Fibroblast of lung (primary cell): ENCODE data around the gene XPR1.

ENCODE experiments used
- EZH2 ChIP-seq: IDR thresholded peaks from 2 replicates; pipeline ENCODE4 v1.5.1; 2012; ENCODE audit warnings: low read length, control low read depth, mild to moderate bottlenecking; ENCODE audit errors: missing control alignments
- TF ChIP-seq, protein P1 (sequence below), 2 donors: IDR thresholded peaks in 1 of 2; conservative IDR thresholded peaks in 1 of 2; 1 replicate in 1 of 2; 2 replicates in 1 of 2; pipeline ENCODE4 v1.5.1; 2011 to 2012; ENCODE audit warnings: low read length in 2 of 2, control low read depth in 1 of 2, inconsistent platforms in 1 of 2, low read depth in 1 of 2, mild to moderate bottlenecking in 1 of 2

DNA sequence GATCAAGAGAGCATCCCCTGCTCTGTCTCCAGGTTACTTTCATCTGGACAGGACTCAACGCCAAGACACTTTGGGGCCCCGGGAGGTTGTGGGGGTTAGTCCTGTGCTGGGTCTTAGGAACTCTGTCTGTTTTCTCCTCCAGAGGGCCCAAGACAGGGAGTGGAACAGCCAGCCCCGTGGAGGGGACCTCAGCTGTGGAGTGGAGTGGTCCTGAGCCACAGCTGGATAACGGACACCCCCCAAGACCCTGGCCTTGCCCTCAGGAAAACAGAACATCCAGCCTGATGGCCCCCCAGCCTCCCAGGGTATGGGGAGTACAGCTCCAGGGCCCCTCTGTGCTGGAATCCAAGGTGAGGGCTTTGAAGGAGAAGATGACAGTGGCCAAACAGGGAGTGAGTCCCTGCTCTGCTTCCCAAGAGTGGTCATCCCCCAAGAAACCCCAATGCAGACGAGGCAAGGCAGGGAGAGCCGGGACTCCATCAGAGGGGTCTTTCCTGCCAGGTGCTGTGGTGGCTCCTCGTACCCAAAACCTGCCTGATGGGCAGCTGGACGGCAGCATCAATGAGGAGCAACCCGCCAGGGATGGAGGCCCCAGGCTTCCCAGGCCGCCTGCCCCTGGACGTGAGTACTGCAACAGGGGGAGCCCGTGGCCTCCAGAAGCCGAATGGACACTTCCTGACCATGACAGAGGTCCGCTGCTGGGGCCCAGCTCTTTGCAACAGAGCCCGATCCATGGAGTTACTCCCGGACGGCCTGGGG, 284.4 kb downstream of the XPR1 start:
- TF ChIP-seq, protein P1, sequence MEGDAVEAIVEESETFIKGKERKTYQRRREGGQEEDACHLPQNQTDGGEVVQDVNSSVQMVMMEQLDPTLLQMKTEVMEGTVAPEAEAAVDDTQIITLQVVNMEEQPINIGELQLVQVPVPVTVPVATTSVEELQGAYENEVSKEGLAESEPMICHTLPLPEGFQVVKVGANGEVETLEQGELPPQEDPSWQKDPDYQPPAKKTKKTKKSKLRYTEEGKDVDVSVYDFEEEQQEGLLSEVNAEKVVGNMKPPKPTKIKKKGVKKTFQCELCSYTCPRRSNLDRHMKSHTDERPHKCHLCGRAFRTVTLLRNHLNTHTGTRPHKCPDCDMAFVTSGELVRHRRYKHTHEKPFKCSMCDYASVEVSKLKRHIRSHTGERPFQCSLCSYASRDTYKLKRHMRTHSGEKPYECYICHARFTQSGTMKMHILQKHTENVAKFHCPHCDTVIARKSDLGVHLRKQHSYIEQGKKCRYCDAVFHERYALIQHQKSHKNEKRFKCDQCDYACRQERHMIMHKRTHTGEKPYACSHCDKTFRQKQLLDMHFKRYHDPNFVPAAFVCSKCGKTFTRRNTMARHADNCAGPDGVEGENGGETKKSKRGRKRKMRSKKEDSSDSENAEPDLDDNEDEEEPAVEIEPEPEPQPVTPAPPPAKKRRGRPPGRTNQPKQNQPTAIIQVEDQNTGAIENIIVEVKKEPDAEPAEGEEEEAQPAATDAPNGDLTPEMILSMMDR (conservative IDR thresholded peaks at IDR 0.05 in 1 of 2, IDR thresholded peaks at IDR 0.05 in 1 of 2; ENCODE audit: low read depth in 1 of 2, low read length in 2 of 2) = no peak
- no peak for TF ChIP-seq EZH2
